K562 (cell line): ENCODE data around the gene SIGLEC6. TPM values are rescaled to one million over a fixed set of nuclear protein-coding genes. Genes with fewer than 3 reads are reported as not detected.

ENCODE experiments used
- ATAC-seq: fragments of 200-7000 bp; cut with Tn5 transposase; 3 replicates; pipeline ENCODE4 v1.9.1; 2020; ENCODE audit warnings: moderate library complexity
- Bru-seq: library from RNA; stranded (reverse); fragments of 400-500 nt; gene quantifications from one replicate; lab custom pipeline; 2021; lab: Mats Ljungman, UMichigan
- BruChase-seq, 2 experiments: library from RNA; stranded (reverse); fragments of 400-500 nt; gene quantifications; one replicate each; lab custom pipeline; 2021; lab: Mats Ljungman, UMichigan
- BruUV-seq: library from RNA; stranded (reverse); fragments of 400-500 nt; replicated peaks from 2 replicates; lab custom pipeline; 2021; lab: Mats Ljungman, UMichigan
- CTCF ChIA-PET: fragments of 300-600 bp; formaldehyde crosslinking; extraction: SDS; loops from one replicate; lab custom pipeline; 2021; ENCODE audit warnings: low intra/inter-chr PET ratio; lab: Yijun Ruan, JAX
- POLR2A ChIA-PET: fragments of 300-600, 350-650 bp; sonication (Branson Sonifier 250); formaldehyde crosslinking; extraction: SDS; loops from one replicate; lab custom pipeline; 2021; ENCODE audit warnings: antibody characterized with exemption, inconsistent platforms; lab: Yijun Ruan, JAX
- DNase-seq, 4 experiments: peaks; one replicate each; pipeline versions ENCODE4 v3.0.0 to v3.0.0-alpha.2; 2011 to 2018; ENCODE audit warnings: low spot score in 3 of 4, mixed read lengths in 3 of 4; ENCODE audit errors: extremely low read depth in 1 of 4
- FAIRE-seq: peaks from 2 replicates; lab custom pipeline; 2011; peaks lifted over from hg19 to GRCh38; lab: Jason Lieb, UNC
- H2AFZ ChIP-seq: 2 replicates; pipeline ENCODE4 v1.6.0; 2011; ENCODE audit warnings: low read depth, low read length, control low read depth, inconsistent platforms
- H3K27ac ChIP-seq: fragments of 200-600 bp; 3 replicates; pipeline ENCODE4 v1.8.0; 2011; ENCODE audit warnings: low read depth, mild to moderate bottlenecking, control low read depth, inconsistent platforms, low read length, moderate library complexity, mixed read lengths; ENCODE audit errors: extremely low read depth
- H3K27me3 ChIP-seq, 2 experiments: fragments of 300-600 bp in 1 of 2; 2 replicates in 1 of 2; 3 replicates in 1 of 2; pipeline versions ENCODE4 v1.6.0 to v1.8.0; 2011; ENCODE audit warnings: inconsistent platforms in 2 of 2, low read length in 2 of 2, mild to moderate bottlenecking in 1 of 2, mixed read lengths in 1 of 2, moderate library complexity in 1 of 2; ENCODE audit not compliant: control insufficient read depth in 2 of 2, insufficient read depth in 2 of 2
- H3K36me3 ChIP-seq: fragments of 300-600 bp; 3 replicates; pipeline ENCODE4 v1.8.0; 2011; ENCODE audit warnings: mild to moderate bottlenecking, low read length, inconsistent platforms; ENCODE audit not compliant: control insufficient read depth, insufficient read depth
- H3K4me1 ChIP-seq, 2 experiments: fragments of 200-600 bp in 1 of 2; replicated peaks in 1 of 2; 2 replicates in 1 of 2; 3 replicates in 1 of 2; pipeline versions ENCODE4 v1.5.1 to v1.8.0; 2011; ENCODE audit warnings: inconsistent platforms in 2 of 2, low read length in 2 of 2, mild to moderate bottlenecking in 1 of 2, mixed read lengths in 1 of 2, moderate library complexity in 1 of 2; ENCODE audit not compliant: control insufficient read depth in 2 of 2, insufficient read depth in 2 of 2
- H3K4me2 ChIP-seq: 2 replicates; pipeline ENCODE4 v1.6.1; 2011; ENCODE audit warnings: low read length, control low read depth, inconsistent platforms, mixed read lengths; ENCODE audit not compliant: insufficient read depth
- H3K4me3 ChIP-seq: fragments of 200-600 bp; sonication (generic), shearing (Covaris generic); 2 replicates; pipeline ENCODE4 v1.5.1; 2016; ENCODE audit warnings: control low read depth, inconsistent platforms
- H3K79me2 ChIP-seq: fragments of 200-600 bp; 3 replicates; pipeline ENCODE4 v1.8.0; 2011; ENCODE audit warnings: low read length, inconsistent platforms; ENCODE audit not compliant: control insufficient read depth, insufficient read depth
- H3K9ac ChIP-seq, 2 experiments: 2 replicates each; pipeline versions ENCODE4 v1.6.0 to v1.6.1; 2011; ENCODE audit warnings: low read depth in 2 of 2, low read length in 2 of 2, control low read depth in 1 of 2, inconsistent platforms in 1 of 2, mild to moderate bottlenecking in 1 of 2, mixed read lengths in 1 of 2; ENCODE audit not compliant: insufficient read depth in 1 of 2
- H3K9me1 ChIP-seq: one replicate; pipeline ENCODE4 v1.6.0; 2011; ENCODE audit warnings: inconsistent platforms, mild to moderate bottlenecking, low read length, moderate library complexity; ENCODE audit not compliant: control insufficient read depth, insufficient read depth
- H3K9me3 ChIP-seq: replicated peaks from 2 replicates; pipeline ENCODE4 v1.5.1; 2011; ENCODE audit warnings: low read depth, low read length, inconsistent platforms; ENCODE audit not compliant: control insufficient read depth, insufficient read depth
- H4K20me1 ChIP-seq: replicated peaks from 2 replicates; pipeline ENCODE4 v1.6.1; 2011; ENCODE audit warnings: low read length, inconsistent platforms, mixed read lengths; ENCODE audit not compliant: control insufficient read depth, insufficient read depth
- CHD1 ChIP-seq: fragments of 200-600 bp; sonication (generic); IDR thresholded peaks from one replicate; pipeline ENCODE4 v1.6.1; 2012; ENCODE audit warnings: mild to moderate bottlenecking, moderate library complexity, low read length, inconsistent platforms
- ELF2 ChIP-seq: fragments of 250-450 bp; sonication (Bioruptor Pico); IDR thresholded peaks from 2 replicates; pipeline ENCODE4 v1.5.0; 2021; ENCODE audit warnings: mild to moderate bottlenecking
- GABPB1 ChIP-seq: sonication (generic); formaldehyde crosslinking; IDR thresholded peaks from 2 replicates; pipeline ENCODE4 v1.8.0; 2022; ENCODE audit warnings: mild to moderate bottlenecking, missing genetic modification reagents
- HEY1 ChIP-seq: fragments of 250-450 bp; sonication (Bioruptor Pico); IDR thresholded peaks from 2 replicates; pipeline ENCODE4 v1.5.0; 2020; ENCODE audit warnings: mild to moderate bottlenecking, moderate library complexity, borderline replicate concordance
- MITF ChIP-seq: IDR thresholded peaks from 2 replicates; pipeline ENCODE4 v1.6.1; 2014; ENCODE audit warnings: antibody characterized with exemption
- SMAD3 ChIP-seq: fragments of 450-650 bp; formaldehyde crosslinking; conservative IDR thresholded peaks from 2 replicates; pipeline ENCODE4 v1.4.0; 2020; ENCODE audit warnings: mild to moderate bottlenecking
- SMARCE1 ChIP-seq: fragments of 450-650 bp; IDR thresholded peaks from 2 replicates; pipeline ENCODE4 v1.7.1; 2016; ENCODE audit warnings: mild to moderate bottlenecking
- SOX6 ChIP-seq: fragments of 450-650 bp; IDR thresholded peaks from 2 replicates; pipeline ENCODE4 v1.6.1; 2014; ENCODE audit warnings: mild to moderate bottlenecking
- TBP ChIP-seq: optimal IDR thresholded peaks from 2 replicates; pipeline ENCODE3; 2011; ENCODE audit warnings: low read depth, low read length, improper control_type of control experiment
- XRCC4 ChIP-seq: IDR thresholded peaks from one replicate; pipeline ENCODE4 v1.6.1; 2011; ENCODE audit not compliant: insufficient read depth, insufficient read length; ENCODE audit errors: extremely low read depth
- ZBTB26 ChIP-seq: fragments of 450-650 bp; formaldehyde crosslinking; IDR thresholded peaks from 2 replicates; pipeline ENCODE4 v1.4.0; 2022; ENCODE audit warnings: missing genetic modification characterization
- WGBS: fragments of 100-300 bp; shearing (Covaris generic); methylation state at CpG from one replicate; pipeline ENCODE4 v1.1.6; 2016; ENCODE audit warnings: low coverage, mixed read lengths; ENCODE audit not compliant: insufficient coverage; ENCODE audit errors: missing lambda C conversion rate; 5-methylcytosine and 5-hydroxymethylcytosine counted together
- in situ Hi-C: fragments of 300-500 bp; cut with MboI; formaldehyde crosslinking; loops from 4 replicates; pipeline ENCODE4 v1.15.0; 2018; ENCODE audit warnings: inconsistent platforms, mixed read lengths
- intact Hi-C: fragments of 100-400 bp; cut with micrococcal nuclease; formaldehyde crosslinking; loops from 2 replicates; pipeline ENCODE4 v1.14.2; 2022
- long read RNA-seq, 3 experiments: library from polyadenylated mRNA in 2 of 3; library from RNA in 1 of 3; unstranded in 2 of 3; stranded (forward) in 1 of 3; transcript quantifications; one replicate each; pipeline ENCODE4 v2.0.0, GENCODE V29; 2019 to 2022
- polyA minus RNA-seq, 3 experiments: library from RNA; depleted of rRNA, polyadenylated mRNA; stranded (reverse); fragments of >200 nt; gene quantifications; 2 replicates each; pipeline ENCODE4 v1.2.3, GENCODE V29; 2011
- polyA plus RNA-seq, 8 experiments: library from polyadenylated mRNA; depleted of rRNA in 4 of 8; stranded (reverse) in 5 of 8; unstranded in 3 of 8; fragments of >200 nt; fragmentation: Nextera tagmentation in 2 of 8; fragmentation: Illumina TruSeq in 1 of 8; extraction: Ambion mirVana in 2 of 8; extraction: Trizol in 1 of 8; gene quantifications; 2 replicates each; pipeline versions ENCODE4 v1.2.1 to v1.2.3, GENCODE V29; 2011 to 2014; ENCODE audit warnings: inconsistent platforms in 1 of 8, missing spikeins in 1 of 8
- total RNA-seq, 7 experiments: library from RNA; depleted of rRNA in 6 of 7; stranded (reverse); fragments of >200 nt in 6 of 7; fragmentation: Illumina TruSeq in 2 of 7; extraction: Trizol in 2 of 7; gene quantifications; 2 replicates each; pipeline versions ENCODE4 v1.2.1 to v1.2.3, GENCODE V29; 2011 to 2021; ENCODE audit warnings: low replicate concordance in 1 of 7

The SIGLEC6 gene
- total RNA-seq (2011; cell fraction: chromatin; rRNA removed; ENCODE audit: low replicate concordance), result 0.67 TPM in 1 of 2 replicates, not detected in the other
- total RNA-seq (2011; cell fraction: nucleolus; rRNA removed), result 0.26 and 0.67 TPM in 2 replicates
- total RNA-seq (2011; cell fraction: nucleoplasm; rRNA removed), result 0.46 and 0.51 TPM in 2 replicates
- total RNA-seq (2014; rRNA removed) (1.00 and 1.0 TPM in 2 replicates), total RNA-seq (2014; rRNA removed; fragmentation: Illumina TruSeq; extraction: Trizol) (0.73 TPM in 2 replicates), total RNA-seq (2015; rRNA removed; fragmentation: Illumina TruSeq; extraction: Trizol) (17.5 and 21.9 TPM in 2 replicates), total RNA-seq (2021) (0.58 and 0.71 TPM in 2 replicates), polyA plus RNA-seq (2011; rRNA removed) (0.57 and 1.8 TPM in 2 replicates), polyA plus RNA-seq (2014; fragmentation: Illumina TruSeq; extraction: Trizol) (0.59 and 0.65 TPM in 2 replicates), polyA plus RNA-seq (2014; fragmentation: Nextera tagmentation; extraction: Ambion mirVana) (under 1 TPM; 0.03 to 0.13 TPM), polyA plus RNA-seq (2014; rRNA removed) (0.77 and 0.81 TPM in 2 replicates), polyA minus RNA-seq (2011; rRNA and poly(A)+ RNA removed) (0.81 and 1.6 TPM in 2 replicates), Bru-seq, nascent RNA (percentile 30 among the genes with signal in this experiment), BruChase-seq, experiment 1, labeled RNA remaining after a 2-hour chase (percentile 33 among the genes with signal in this experiment), BruChase-seq, experiment 2, labeled RNA remaining after a 6-hour chase (percentile 33 among the genes with signal in this experiment)
- 0.49 and 1.0 TPM in 2 replicates for polyA plus RNA-seq (2011; cell fraction: cytosol; rRNA removed)
- polyA plus RNA-seq (2011; cell fraction: nucleus; rRNA removed), result 1.4 and 2.2 TPM in 2 replicates
- 7.2 and 41.7 TPM in 2 replicates for polyA plus RNA-seq (2012)
- not detected in 2 replicates for polyA minus RNA-seq (2011; cell fraction: cytosol; rRNA and poly(A)+ RNA removed)
- polyA minus RNA-seq (2011; cell fraction: nucleus; rRNA and poly(A)+ RNA removed), result 0.27 and 1.4 TPM in 2 replicates
- long read RNA-seq, experiment 1, result 0 reads
- long read RNA-seq, experiment 2, result 0 reads
- long read RNA-seq, experiment 3, result 0 reads

GRCh38 chr19:51531349-51532315 is at the start of gene SIGLEC6:
TSS of gene SIGLEC6 (minus strand) at chr19:51531670. CDS start at chr19:51531648, 22 bp downstream.
- H3K4me2 ChIP-seq, result peak within 1 kb of the TSS; percentile 53
- intact Hi-C loops (no loop called here), in situ Hi-C loops (no loop called here)
- H3K36me3 ChIP-seq, result no peaks in the 10 kb centered on the region
- DNase-seq (peak in 1 of 4 experiments; percentile 78), FAIRE-seq (no peak), ATAC-seq (peak; percentile 86)
- no peaks in the 10 kb centered on the region for H4K20me1 ChIP-seq
- no peaks in the 10 kb centered on the region for H3K27me3 ChIP-seq
- peak within 1 kb of the TSS; percentile 86 for H2AFZ ChIP-seq
- H3K9me3 ChIP-seq, result no peaks in the 10 kb centered on the region
- peak within 1 kb of the TSS; percentile 23 to 80 for H3K9ac ChIP-seq
- ChIA-PET CTCF (no interaction called here), POLR2A (interaction anchor here (1.1 to 5.7 kb wide), 3 partner anchors 15 to 62 kb away, joined by 3 to 31 read pairs (median 3); no protein-coding TSS in a partner anchor)
- H3K4me3 ChIP-seq, result no peak within 1 kb of the TSS
- 0 out of 3 replicates have a peak within 1 kb of the TSS, but pooled peaks have one; percentile 24 for H3K27ac ChIP-seq
- H3K4me1 ChIP-seq, result peaks cover 26 to 27% of the 10 kb centered on the region in 2 experiments
- no peaks in the 10 kb centered on the region for H3K9me1 ChIP-seq
- WGBS, result 35% methylated on average over 25 of the region's 25 CpGs
- no TSS peak for BruUV-seq
- no peaks in the 10 kb centered on the region for H3K79me2 ChIP-seq
- TF ChIP-seq SMAD3 (CRISPR knock-in tag), result 0 out of 2 replicates have a peak, but pooled peaks have one; percentile 28
- peak; percentile 37 for TF ChIP-seq TBP
- TF ChIP-seq ELF2, result peak; percentile 47; the same call in 1 of the 2 replicates
- TF ChIP-seq SMARCE1, result peak; percentile 71; the same call in 1 of the 2 replicates
- peak; percentile 93 for TF ChIP-seq MITF
- TF ChIP-seq CHD1, result no peak
- TF ChIP-seq XRCC4, result no peak
- peak; percentile 21; the same call in 1 of the 2 replicates for TF ChIP-seq SOX6
- TF ChIP-seq HEY1 (CRISPR knock-in tag), result no peak
- peak; percentile 28; the same call in 1 of the 2 replicates for TF ChIP-seq GABPB1 (CRISPR knock-in tag)
- no peak for TF ChIP-seq ZBTB26 (CRISPR knock-in tag)
